Measurements from ENCODE around the gene SHISAL1.
A peak's percentile ranks its signal among the peaks of the same experiment; 100 is the strongest.

The SHISAL1 gene

GRCh38 chr22:44271010-44271500 is 41.7 kb downstream of the SHISAL1 start:
- H3K9me3 Mint-ChIP-seq, result no peaks in the 10 kb centered on the region
- no peaks in the 10 kb centered on the region for H3K4me1 Mint-ChIP-seq
- DNase-seq, result no peak

GRCh38 chr22:44270556-44270880 is 42.2 kb downstream of the SHISAL1 start:
- Mint-ChIP-seq H3K9me3 (no peaks in the 10 kb centered on the region), H3K4me1 (no peaks in the 10 kb centered on the region), H3K27me3 (peaks cover 1% of the 10 kb centered on the region), H3K27ac (no peak overlapping the region), H3K4me3 (no peak overlapping the region)
- ATAC-seq, result no peak
- DNase-seq, result no peak

More at GRCh38 chr22:44271010-44271500, 41.7 kb downstream of the SHISAL1 start:
- Mint-ChIP-seq H3K27ac (no peak overlapping the region), H3K4me3 (no peak overlapping the region), H3K27me3 (peaks cover 7% of the 10 kb centered on the region)
- no peak for ATAC-seq

- Mint-ChIP-seq H3K27me3 (no peaks in the 10 kb centered on the region), H3K9me3 (no peaks in the 10 kb centered on the region), H3K27ac (no peak overlapping the region), H3K4me1 (no peaks in the 10 kb centered on the region), H3K4me3 (no peak overlapping the region)
- ATAC-seq, result no peak
- DNase-seq, result no peak
Observed at GRCh38 chr22:44269757-44270555, 42.8 kb downstream of the SHISAL1 start.

GRCh38 chr22:44269117-44269498 is 43.6 kb downstream of the SHISAL1 start:
- Mint-ChIP-seq H3K4me3 (no peak overlapping the region), H3K9me3 (no peaks in the 10 kb centered on the region), H3K27me3 (no peaks in the 10 kb centered on the region), H3K4me1 (no peaks in the 10 kb centered on the region), H3K27ac (no peak overlapping the region)
- ATAC-seq, result no peak
- no peak for DNase-seq

GRCh38 chr22:44268431-44269116 is 44.2 kb downstream of the SHISAL1 start:
- no peak overlapping the region for H3K27ac Mint-ChIP-seq
- H3K4me1 Mint-ChIP-seq, result no peaks in the 10 kb centered on the region
- ATAC-seq (no peak), DNase-seq (no peak)
- H3K27me3 Mint-ChIP-seq, result no peaks in the 10 kb centered on the region
- no peaks in the 10 kb centered on the region for H3K9me3 Mint-ChIP-seq
- no peak overlapping the region for H3K4me3 Mint-ChIP-seq

GRCh38 chr22:44267856-44268255 is 44.9 kb downstream of the SHISAL1 start:
- DNase-seq (no peak), ATAC-seq (no peak)
- Mint-ChIP-seq H3K4me1 (no peaks in the 10 kb centered on the region), H3K4me3 (no peak overlapping the region), H3K27ac (no peak overlapping the region), H3K27me3 (no peaks in the 10 kb centered on the region), H3K9me3 (no peaks in the 10 kb centered on the region)

- ATAC-seq (no peak), DNase-seq (no peak)
- no peak overlapping the region for H3K4me3 Mint-ChIP-seq
- H3K9me3 Mint-ChIP-seq, result no peaks in the 10 kb centered on the region
- no peak overlapping the region for H3K27ac Mint-ChIP-seq
- no peaks in the 10 kb centered on the region for H3K27me3 Mint-ChIP-seq
- H3K4me1 Mint-ChIP-seq, result no peaks in the 10 kb centered on the region
Observed at GRCh38 chr22:44266796-44267760, 45.7 kb downstream of the SHISAL1 start.

GRCh38 chr22:44263547-44263946 is 49.2 kb downstream of the SHISAL1 start:
- H3K27me3 Mint-ChIP-seq, result no peaks in the 10 kb centered on the region
- no peak for ATAC-seq
- H3K4me1 Mint-ChIP-seq, result peaks cover 9% of the 10 kb centered on the region
- DNase-seq, result no peak
- H3K4me3 Mint-ChIP-seq, result no peak overlapping the region
- no peaks in the 10 kb centered on the region for H3K9me3 Mint-ChIP-seq
- no peak overlapping the region for H3K27ac Mint-ChIP-seq

- DNase-seq (no peak), ATAC-seq (no peak)
- H3K9me3 Mint-ChIP-seq, result no peaks in the 10 kb centered on the region
- H3K27me3 Mint-ChIP-seq, result peaks cover under 1% of the 10 kb centered on the region
- H3K27ac Mint-ChIP-seq, result peak overlapping the region in 1 of 2 donors; percentile 78
- H3K4me3 Mint-ChIP-seq, result no peak overlapping the region
- peaks cover 9% of the 10 kb centered on the region for H3K4me1 Mint-ChIP-seq
Observed at GRCh38 chr22:44261861-44262595, 50.7 kb downstream of the SHISAL1 start.

GRCh38 chr22:44261164-44261860 is 51.4 kb downstream of the SHISAL1 start:
- no peak overlapping the region for H3K4me3 Mint-ChIP-seq
- peaks cover 9% of the 10 kb centered on the region for H3K4me1 Mint-ChIP-seq
- no peak overlapping the region for H3K27ac Mint-ChIP-seq
- DNase-seq, result no peak
- no peak for ATAC-seq
- H3K27me3 Mint-ChIP-seq, result peaks cover 7% of the 10 kb centered on the region
- H3K9me3 Mint-ChIP-seq, result no peaks in the 10 kb centered on the region

- Mint-ChIP-seq H3K4me1 (peaks cover 9% of the 10 kb centered on the region), H3K4me3 (no peak overlapping the region), H3K9me3 (no peaks in the 10 kb centered on the region), H3K27ac (no peak overlapping the region), H3K27me3 (peaks cover 14% of the 10 kb centered on the region)
- no peak for DNase-seq
- no peak for ATAC-seq
Observed at GRCh38 chr22:44260216-44261035, 52.3 kb downstream of the SHISAL1 start.

GRCh38 chr22:44259366-44260215 is 53.2 kb downstream of the SHISAL1 start:
- Mint-ChIP-seq H3K4me1 (peaks cover 9% of the 10 kb centered on the region), H3K9me3 (no peaks in the 10 kb centered on the region), H3K27me3 (peaks cover 18% of the 10 kb centered on the region), H3K27ac (no peak overlapping the region), H3K4me3 (no peak overlapping the region)
- DNase-seq (no peak), ATAC-seq (no peak)

Measured in stimulated activated naive CD8-positive, alpha-beta T cell treated with anti-CD3 and anti-CD28 coated beads, Interleukin-15, amount 100 ng/mL, for 72 hours (primary cell).